ENCODE results near the gene FOXL3. TPM values are rescaled to one million over a fixed set of nuclear protein-coding genes. Genes with fewer than 3 reads are reported as not detected.

The FOXL3 gene
- total and polyA plus RNA-seq, 12 donors, result not detected

DNA sequence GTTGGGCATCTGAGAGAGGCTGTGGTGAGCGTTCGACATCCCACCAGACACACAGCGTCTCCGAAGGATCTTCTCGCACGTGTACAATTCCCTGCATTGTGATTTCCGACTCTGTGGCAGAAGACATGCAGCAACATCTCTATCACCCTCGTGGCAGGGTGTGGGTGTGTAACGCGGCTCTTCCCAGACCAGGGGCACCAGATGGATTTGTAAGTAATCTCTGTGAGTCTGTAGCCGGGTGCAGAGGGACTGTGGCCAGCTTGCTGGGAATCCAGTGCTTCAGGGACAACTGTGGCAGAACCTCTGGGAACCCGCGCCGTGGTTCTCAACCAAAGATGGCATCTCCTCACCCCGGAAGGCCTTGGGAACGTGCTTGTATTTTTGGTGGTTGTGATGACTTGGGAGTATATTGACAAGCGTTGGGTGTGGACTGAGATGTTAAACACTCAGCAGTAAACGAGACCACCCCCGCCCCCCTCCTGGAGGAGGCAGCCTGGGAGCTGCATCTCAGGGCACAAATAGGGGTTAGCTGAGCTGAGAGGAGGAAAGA, 21.2 kb downstream of the FOXL3 start:
- ATAC-seq, result no peak
- no peak overlapping the region for H3K27ac ChIP-seq
- 68 to 79% methylated on average over 19 of the region's 19 CpGs for WGBS, 2 donors

DNA sequence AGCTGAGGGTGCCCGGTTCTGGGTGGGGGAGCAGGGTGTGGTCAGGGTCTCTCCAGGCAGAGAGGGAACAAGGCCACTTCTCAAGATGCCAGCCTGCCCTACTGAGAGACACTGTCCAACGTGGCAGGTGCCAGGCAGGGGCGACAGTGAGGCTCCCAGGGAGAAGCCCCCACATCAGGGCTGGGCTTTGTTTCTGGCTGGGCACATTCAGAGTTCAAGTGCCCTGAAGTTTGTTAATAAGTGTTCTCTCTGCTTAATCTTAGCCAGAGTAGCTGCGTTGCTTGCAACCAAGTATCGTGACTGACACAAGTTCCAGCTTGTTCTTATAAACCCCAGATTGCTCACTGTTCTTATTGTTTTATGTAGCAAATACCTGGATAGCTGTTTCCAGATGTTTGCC, 21.8 kb downstream of the FOXL3 start:
- H3K4me3 ChIP-seq, result no peak overlapping the region
- intact Hi-C loops (cut with DNase I), result no loop called here
- H3K4me1 ChIP-seq, result no peaks in the 10 kb centered on the region
- DNase-seq (no peak), ATAC-seq (no peak)
- peaks cover 0 to 40% (median 9%) of the 10 kb centered on the region in 11 donors for H3K9me3 ChIP-seq
- 64 to 65% methylated on average over 5 of the region's 5 CpGs for WGBS, 2 donors
- H3K27me3 ChIP-seq, result peaks cover 0 to 32% (median 25%) of the 10 kb centered on the region in 7 donors
- H3K36me3 ChIP-seq, result no peaks in the 10 kb centered on the region
- H3K27ac ChIP-seq, result no peak overlapping the region
- TF ChIP-seq, protein P1, sequence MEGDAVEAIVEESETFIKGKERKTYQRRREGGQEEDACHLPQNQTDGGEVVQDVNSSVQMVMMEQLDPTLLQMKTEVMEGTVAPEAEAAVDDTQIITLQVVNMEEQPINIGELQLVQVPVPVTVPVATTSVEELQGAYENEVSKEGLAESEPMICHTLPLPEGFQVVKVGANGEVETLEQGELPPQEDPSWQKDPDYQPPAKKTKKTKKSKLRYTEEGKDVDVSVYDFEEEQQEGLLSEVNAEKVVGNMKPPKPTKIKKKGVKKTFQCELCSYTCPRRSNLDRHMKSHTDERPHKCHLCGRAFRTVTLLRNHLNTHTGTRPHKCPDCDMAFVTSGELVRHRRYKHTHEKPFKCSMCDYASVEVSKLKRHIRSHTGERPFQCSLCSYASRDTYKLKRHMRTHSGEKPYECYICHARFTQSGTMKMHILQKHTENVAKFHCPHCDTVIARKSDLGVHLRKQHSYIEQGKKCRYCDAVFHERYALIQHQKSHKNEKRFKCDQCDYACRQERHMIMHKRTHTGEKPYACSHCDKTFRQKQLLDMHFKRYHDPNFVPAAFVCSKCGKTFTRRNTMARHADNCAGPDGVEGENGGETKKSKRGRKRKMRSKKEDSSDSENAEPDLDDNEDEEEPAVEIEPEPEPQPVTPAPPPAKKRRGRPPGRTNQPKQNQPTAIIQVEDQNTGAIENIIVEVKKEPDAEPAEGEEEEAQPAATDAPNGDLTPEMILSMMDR (IDR thresholded peaks at IDR 0.05), result no peak

More for the DNA sequence above, 21.2 kb downstream of the FOXL3 start:
- intact Hi-C loops (cut with DNase I), result no loop called here
- H3K9me3 ChIP-seq, result peaks cover 0 to 34% (median 9%) of the 10 kb centered on the region in 11 donors
- no peak for DNase-seq
- no peaks in the 10 kb centered on the region for H3K36me3 ChIP-seq
- H3K4me1 ChIP-seq, result no peaks in the 10 kb centered on the region
- TF ChIP-seq, protein P1 (IDR thresholded peaks at IDR 0.05), result no peak
- peaks cover 0 to 32% (median 23%) of the 10 kb centered on the region in 7 donors for H3K27me3 ChIP-seq
- no peak overlapping the region for H3K4me3 ChIP-seq

DNA sequence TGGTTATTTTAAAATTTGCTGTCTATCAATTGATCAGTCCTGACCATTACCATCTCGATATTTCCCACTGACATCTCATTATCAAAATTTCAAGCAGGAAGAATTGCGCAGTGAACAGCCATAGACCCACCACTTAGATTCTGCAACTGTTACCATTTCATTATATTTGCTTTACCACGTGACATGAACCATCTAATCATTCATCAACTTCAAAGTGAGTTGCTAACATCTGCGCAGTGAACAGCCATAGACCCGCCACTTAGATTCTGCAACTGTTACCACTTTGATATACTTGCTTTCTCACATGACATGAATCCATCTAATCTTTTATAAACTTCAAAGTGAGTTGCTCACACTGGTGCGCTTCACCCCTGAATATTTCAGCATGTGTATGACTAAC, 22.5 kb downstream of the FOXL3 start:
- ATAC-seq (no peak), DNase-seq (no peak)
- TF ChIP-seq, protein P1 (IDR thresholded peaks at IDR 0.05), result no peak
- Histone ChIP-seq H3K36me3 (no peaks in the 10 kb centered on the region), H3K27ac (no peak overlapping the region), H3K4me3 (no peak overlapping the region), H3K27me3 (peaks cover 0 to 38% (median 25%) of the 10 kb centered on the region in 7 donors), H3K9me3 (peaks cover 0 to 34% (median 9%) of the 10 kb centered on the region in 11 donors), H3K4me1 (no peaks in the 10 kb centered on the region)
- intact Hi-C loops (cut with DNase I), result no loop called here
- WGBS, 2 donors, result 81 to 88% methylated on average over 6 of the region's 6 CpGs

DNA sequence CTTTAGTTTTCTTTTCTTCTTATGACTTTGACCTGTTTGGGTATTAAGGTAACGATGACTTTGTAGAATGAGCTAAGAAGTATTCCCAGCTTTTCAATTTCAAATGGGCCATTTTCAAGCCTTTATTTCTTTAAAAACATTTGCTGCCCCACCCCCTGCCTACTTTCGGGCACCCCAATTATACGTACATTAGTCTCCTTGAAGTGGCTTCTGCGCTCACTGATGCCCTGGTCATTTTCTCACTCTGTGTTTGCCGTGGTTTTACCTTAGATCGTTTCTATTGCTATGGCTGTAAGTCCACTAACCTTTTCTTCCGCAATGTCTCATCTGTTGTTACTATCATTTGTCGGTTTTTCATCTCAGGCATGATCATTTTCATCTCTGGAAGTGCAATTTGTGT, 24.9 kb downstream of the FOXL3 start:
- peaks cover 0 to 12% (median 3%) of the 10 kb centered on the region in 9 donors for H3K4me1 ChIP-seq
- WGBS, 2 donors, result 91 to 94% methylated on average over 8 of the region's 8 CpGs
- H3K9me3 ChIP-seq, result peaks cover 0 to 13% (median 0%) of the 10 kb centered on the region in 11 donors
- H3K27ac ChIP-seq, result no peak overlapping the region
- no peak overlapping the region for H3K4me3 ChIP-seq
- no peaks in the 10 kb centered on the region for H3K36me3 ChIP-seq
- DNase-seq, result no peak
- intact Hi-C loops (cut with DNase I), result no loop called here
- no peak for ATAC-seq
- TF ChIP-seq, protein P1 (IDR thresholded peaks at IDR 0.05), result no peak
- peaks cover 0 to 53% (median 38%) of the 10 kb centered on the region in 7 donors for H3K27me3 ChIP-seq
